Measurements from ENCODE around the gene FAM24A.

FAM24A gene

GRCh38 chr10:122931088-122931906 lies 20.9 kb downstream of the FAM24A start:
- DNase-seq (ENCODE audit: low read depth) = no peak

DNA sequence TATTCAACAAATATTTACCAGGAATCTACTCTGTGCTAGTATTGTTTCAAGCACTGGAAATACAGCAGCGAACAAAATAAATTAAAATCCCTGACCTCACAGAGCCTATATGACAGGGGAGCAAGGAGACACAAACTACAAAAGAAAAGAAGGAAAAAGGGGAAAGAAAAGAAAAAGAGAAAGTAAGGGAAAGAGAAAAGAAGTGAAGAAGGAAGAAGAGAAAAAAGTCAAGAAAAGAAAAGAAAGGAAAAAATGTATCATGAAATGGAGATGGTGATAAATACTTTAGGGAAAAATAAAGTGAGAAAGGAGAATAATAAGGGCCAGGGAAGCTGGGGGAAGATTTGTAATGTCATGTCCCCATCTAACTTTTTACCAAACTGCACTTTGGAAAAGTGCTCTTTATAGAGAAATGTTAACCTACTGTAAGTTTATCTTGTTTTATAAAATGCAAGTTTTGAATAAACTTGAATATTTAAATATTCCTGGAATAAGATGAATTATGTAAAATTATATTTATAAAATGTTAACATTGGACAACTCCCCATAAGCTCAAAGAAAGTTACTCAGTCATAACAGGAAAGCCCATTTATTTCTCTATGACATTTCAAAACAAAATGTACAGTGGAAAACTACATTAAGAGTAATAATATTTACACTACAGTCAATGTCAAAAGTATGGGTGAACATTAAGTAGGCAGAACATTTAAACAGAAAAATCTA lies 28.9 kb downstream of the FAM24A start:
- DNase-seq (ENCODE audit: low read depth) = no peak

- no peak for DNase-seq (ENCODE audit: low read depth)
Measured at GRCh38 chr10:122939856-122940543, 29.6 kb downstream of the FAM24A start.

DNA sequence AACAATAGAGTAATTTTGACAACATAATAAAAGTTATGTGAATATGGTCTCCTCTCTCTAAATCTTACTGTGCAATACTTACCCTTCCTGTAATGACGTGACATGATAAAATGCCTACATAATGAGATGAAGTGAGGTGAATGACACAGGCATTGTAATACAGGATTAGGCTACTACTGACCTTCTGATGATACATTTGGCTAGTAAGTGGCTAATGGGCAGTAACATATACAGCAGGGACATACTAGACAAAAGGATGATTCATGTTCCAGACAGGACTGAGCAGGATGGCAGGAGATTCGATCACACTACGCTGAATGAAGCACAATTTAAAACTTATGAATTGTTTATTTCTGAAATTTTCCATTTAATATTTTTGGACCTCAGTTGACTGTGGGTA lies 38.9 kb downstream of the FAM24A start:
- no peak for DNase-seq (ENCODE audit: low read depth)

DNA sequence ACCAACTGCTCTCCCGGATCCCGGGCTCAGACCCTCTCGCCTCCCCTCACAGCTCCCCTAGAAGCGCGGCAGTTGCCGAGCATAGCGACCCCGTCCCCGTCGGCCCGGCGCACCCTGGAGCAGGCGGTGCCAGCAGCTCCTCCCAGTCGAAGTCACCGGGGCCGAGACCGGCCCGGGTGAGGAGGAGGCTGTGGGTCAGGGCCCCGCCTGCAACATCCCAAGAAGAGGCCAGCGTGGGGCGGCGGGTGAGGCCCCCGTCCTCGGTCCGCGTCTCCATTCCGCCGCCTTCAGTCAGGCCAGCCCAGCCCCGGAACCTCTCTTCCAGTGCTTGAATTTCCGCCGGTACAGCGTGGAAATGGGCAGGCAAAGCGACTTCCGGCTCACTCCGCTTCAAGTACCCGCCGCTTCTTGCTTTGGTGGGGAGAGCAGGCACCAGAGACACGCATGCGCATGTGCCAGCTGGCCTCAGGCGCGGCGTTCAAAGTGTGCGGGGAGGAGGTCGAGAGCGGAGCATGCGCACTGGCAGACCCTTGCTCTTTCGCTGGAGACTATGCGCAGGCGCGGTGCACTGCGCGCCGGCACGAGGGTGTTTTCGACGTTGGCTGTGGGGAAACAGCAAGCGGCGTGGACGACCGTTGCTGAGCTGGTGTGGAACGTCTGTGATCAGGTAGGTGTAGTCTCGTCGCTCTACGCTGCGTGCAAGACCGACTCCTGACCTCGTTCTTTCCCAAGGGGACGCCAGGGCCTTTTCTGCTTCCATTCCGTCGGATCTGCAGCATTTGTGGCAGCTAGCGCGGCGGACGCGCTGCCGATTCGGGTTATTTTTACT lies 43.7 kb downstream of the FAM24A start, which contains the start of gene C10orf88:
Gene C10orf88 (minus strand): TSS at position 326 of the 829 bp plus-strand sequence. CDS start 49 bp downstream, at position 277.
- DNase-seq (ENCODE audit: low read depth) = peak; percentile 96

- DNase-seq (ENCODE audit: low read depth) = no peak
Measured at GRCh38 chr10:122954731-122955050, 44.3 kb downstream of the FAM24A start.

- DNase-seq (ENCODE audit: low read depth) = no peak
Measured at GRCh38 chr10:122955892-122956291, 45.5 kb downstream of the FAM24A start.

GRCh38 chr10:122957474-122957873 lies 47.1 kb downstream of the FAM24A start:
- no peak for DNase-seq (ENCODE audit: low read depth)

DNA sequence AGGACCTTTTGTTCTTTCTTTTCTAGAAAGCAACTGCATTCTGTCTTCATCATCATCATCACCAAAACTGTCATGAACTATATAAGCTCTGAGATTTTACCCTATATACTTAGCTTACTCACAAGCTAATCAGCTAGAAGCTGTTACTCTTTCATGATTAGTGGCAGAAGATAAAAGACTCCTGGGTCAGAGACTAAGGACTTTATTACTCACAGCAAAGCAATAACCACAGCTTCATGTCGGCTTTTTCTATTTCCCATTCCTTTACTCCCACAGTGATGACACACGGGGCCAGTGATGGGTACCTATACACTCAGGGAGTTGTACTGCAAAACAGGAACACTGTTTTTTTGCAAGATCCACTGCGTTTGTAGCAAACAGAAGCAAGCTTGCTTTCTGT lies 52.0 kb downstream of the FAM24A start:
- DNase-seq (ENCODE audit: low read depth) = no peak

Measured in stimulated activated CD8-positive, alpha-beta memory T cell treated with anti-CD3 and anti-CD28 coated beads, Interleukin-4, amount 100 ng/mL, for 24 hours (primary cell).